HepG2 (cell line): ENCODE data around the gene LTBR. TPM values are rescaled to one million over a fixed set of nuclear protein-coding genes. Genes with fewer than 3 reads are reported as not detected.

Experiments used
- ERF ChIP-seq: IDR thresholded peaks from 2 replicates; pipeline ENCODE4 v1.6.1; 2018; ENCODE audit warnings: missing biosample characterization, missing genetic modification reagents
- NFKBIZ ChIP-seq: IDR thresholded peaks from 2 replicates; pipeline ENCODE4 v1.6.1; 2018; ENCODE audit warnings: missing genetic modification reagents, missing compliant biosample characterization
- ONECUT2 ChIP-seq: sonication (generic); formaldehyde crosslinking; IDR thresholded peaks from 2 replicates; pipeline ENCODE4 v1.4.0; 2020; ENCODE audit warnings: missing genetic modification reagents
- SPEN ChIP-seq: sonication (generic); formaldehyde crosslinking; IDR thresholded peaks from 2 replicates; pipeline ENCODE4 v1.5.1; 2020; ENCODE audit warnings: low read depth, mild to moderate bottlenecking, missing genetic modification reagents
- ZFP36L1 ChIP-seq: sonication (generic); formaldehyde crosslinking; IDR thresholded peaks from 2 replicates; pipeline ENCODE4 v1.8.0; 2022; ENCODE audit warnings: mild to moderate bottlenecking, missing genetic modification reagents, moderate library complexity
- ZFP90 ChIP-seq: sonication (generic); formaldehyde crosslinking; IDR thresholded peaks from 2 replicates; pipeline ENCODE4 v1.8.0; 2022; ENCODE audit warnings: missing genetic modification reagents, mild to moderate bottlenecking, inconsistent platforms, borderline replicate concordance
- ZIK1 ChIP-seq: sonication (generic); formaldehyde crosslinking; IDR thresholded peaks from 2 replicates; pipeline ENCODE4 v1.5.0; 2020; ENCODE audit warnings: mild to moderate bottlenecking, low read depth, missing genetic modification reagents, borderline replicate concordance
- ZNF335 ChIP-seq: sonication (generic); formaldehyde crosslinking; IDR thresholded peaks from 2 replicates; pipeline ENCODE4 v1.4.0; 2020; ENCODE audit warnings: missing genetic modification reagents
- ZNF605 ChIP-seq: sonication (generic); formaldehyde crosslinking; IDR thresholded peaks from 2 replicates; pipeline ENCODE4 v1.8.0; 2022; ENCODE audit warnings: mild to moderate bottlenecking, missing genetic modification reagents
- ZSCAN22 ChIP-seq: sonication (generic); formaldehyde crosslinking; IDR thresholded peaks from 2 replicates; pipeline ENCODE4 v1.4.0; 2020; ENCODE audit warnings: mild to moderate bottlenecking, missing genetic modification reagents
- ZSCAN25 ChIP-seq: sonication (generic); formaldehyde crosslinking; IDR thresholded peaks from 2 replicates; pipeline ENCODE4 v1.8.0; 2022; ENCODE audit warnings: mild to moderate bottlenecking, missing genetic modification reagents
- polyA plus RNA-seq, 8 experiments: library from polyadenylated mRNA; depleted of rRNA in 3 of 8; stranded (reverse) in 7 of 8; unstranded in 1 of 8; fragments of >200 nt; fragmentation: Illumina TruSeq in 4 of 8; extraction: Trizol in 4 of 8; gene quantifications; 2 replicates each; pipeline versions ENCODE4 v1.2.1 to v1.2.3, GENCODE V29; 2011 to 2016; ENCODE audit warnings: low read depth in 4 of 8, missing spikeins in 1 of 8, mixed read lengths in 1 of 8; ENCODE audit not compliant: insufficient read depth in 1 of 8
- total RNA-seq, 5 experiments: library from RNA; depleted of rRNA; stranded (reverse); fragments of >200 nt; fragmentation: Illumina TruSeq; extraction: Trizol; gene quantifications; 2 replicates each; pipeline ENCODE4 v1.2.3, GENCODE V29; 2016; ENCODE audit warnings: low read depth in 1 of 5
- TF ChIP-seq, protein P1 (sequence below): sonication (generic); formaldehyde crosslinking; IDR thresholded peaks from 2 replicates; pipeline ENCODE4 v1.5.1; 2020; ENCODE audit warnings: mild to moderate bottlenecking, missing genetic modification reagents
- TF ChIP-seq, protein P2 (sequence below): sonication (generic); formaldehyde crosslinking; IDR thresholded peaks from 2 replicates; pipeline ENCODE4 v1.9.0; 2022; ENCODE audit warnings: missing genetic modification reagents, mild to moderate bottlenecking, borderline replicate concordance
- TF ChIP-seq, protein P3 (sequence below): sonication (generic); formaldehyde crosslinking; IDR thresholded peaks from 2 replicates; pipeline ENCODE4 v1.4.0; 2020; ENCODE audit warnings: low read depth, mild to moderate bottlenecking, missing genetic modification reagents
- TF ChIP-seq, protein P4 (sequence below): sonication (generic); formaldehyde crosslinking; IDR thresholded peaks from 2 replicates; pipeline ENCODE4 v1.4.0; 2020; ENCODE audit warnings: missing genetic modification reagents
- TF ChIP-seq, protein P5 (sequence below): sonication (generic); formaldehyde crosslinking; IDR thresholded peaks from 2 replicates; pipeline ENCODE4 v1.4.0; 2020; ENCODE audit warnings: missing genetic modification reagents, borderline replicate concordance

Gene LTBR
- total and polyA plus RNA-seq, 2 of the 13 experiments (the other 11 are each of a cell fraction or from before 2014, with no cell fraction given) = 31.4 to 34.8 TPM

DNA sequence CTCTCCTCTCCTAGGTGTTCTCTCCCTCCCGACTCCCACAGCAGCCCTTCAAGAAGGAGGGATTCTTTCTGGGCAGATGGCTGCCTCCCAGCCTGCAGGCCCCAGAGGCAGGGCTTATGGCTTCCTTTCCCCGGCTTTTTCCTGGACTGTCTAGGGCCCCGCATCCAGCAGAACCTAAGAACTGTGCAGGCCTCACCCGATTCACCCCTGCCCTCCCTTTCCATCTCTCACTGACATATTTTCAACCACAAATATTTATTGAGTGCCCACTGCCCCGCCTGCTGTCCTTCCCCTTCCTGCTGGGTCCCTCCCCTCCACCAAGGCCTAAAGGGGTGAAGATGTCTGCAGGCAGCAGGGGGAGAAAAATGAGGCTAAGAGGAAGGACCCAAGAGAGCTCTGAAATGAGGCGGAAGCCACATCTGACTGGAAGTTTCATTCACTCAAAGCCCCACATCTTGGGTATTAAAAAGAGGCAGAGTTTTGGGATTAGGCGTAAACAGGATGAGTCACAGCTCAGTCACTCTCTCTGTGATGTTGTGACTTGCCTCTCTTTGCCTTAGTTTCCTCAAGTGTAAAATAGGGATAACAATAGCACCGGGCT is 11.5 kb upstream of the LTBR start (continued):
- TF ChIP-seq, protein P1, sequence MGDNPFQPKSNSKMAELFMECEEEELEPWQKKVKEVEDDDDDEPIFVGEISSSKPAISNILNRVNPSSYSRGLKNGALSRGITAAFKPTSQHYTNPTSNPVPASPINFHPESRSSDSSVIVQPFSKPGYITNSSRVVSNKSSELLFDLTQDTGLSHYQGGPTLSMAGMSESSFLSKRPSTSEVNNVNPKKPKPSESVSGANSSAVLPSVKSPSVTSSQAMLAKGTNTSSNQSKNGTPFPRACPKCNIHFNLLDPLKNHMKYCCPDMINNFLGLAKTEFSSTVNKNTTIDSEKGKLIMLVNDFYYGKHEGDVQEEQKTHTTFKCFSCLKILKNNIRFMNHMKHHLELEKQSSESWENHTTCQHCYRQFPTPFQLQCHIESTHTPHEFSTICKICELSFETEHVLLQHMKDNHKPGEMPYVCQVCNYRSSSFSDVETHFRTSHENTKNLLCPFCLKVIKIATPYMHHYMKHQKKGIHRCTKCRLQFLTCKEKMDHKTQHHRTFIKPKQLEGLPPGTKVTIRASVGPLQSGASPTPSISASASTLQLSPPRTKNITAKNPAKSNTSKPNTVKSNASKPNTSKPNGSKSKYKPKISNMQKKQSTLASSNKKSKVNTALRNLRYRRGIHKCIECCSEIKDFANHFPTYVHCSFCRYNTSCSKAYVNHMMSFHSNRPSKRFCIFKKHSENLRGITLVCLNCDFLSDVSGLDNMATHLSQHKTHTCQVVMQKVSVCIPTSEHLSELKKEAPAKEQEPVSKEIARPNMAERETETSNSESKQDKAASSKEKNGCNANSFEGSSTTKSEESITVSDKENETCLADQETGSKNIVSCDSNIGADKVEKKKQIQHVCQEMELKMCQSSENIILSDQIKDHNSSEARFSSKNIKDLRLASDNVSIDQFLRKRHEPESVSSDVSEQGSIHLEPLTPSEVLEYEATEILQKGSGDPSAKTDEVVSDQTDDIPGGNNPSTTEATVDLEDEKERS (CRISPR knock-in tag) = no peak
- TF ChIP-seq ZSCAN25 (CRISPR knock-in tag) = peak; percentile 99
- no peak for TF ChIP-seq ZSCAN22
- TF ChIP-seq ZNF605 (CRISPR knock-in tag) = no peak
- 0 out of 2 replicates have a peak, but pooled peaks have one; percentile 14 for TF ChIP-seq ONECUT2
- TF ChIP-seq ERF (CRISPR knock-in tag) = peak; percentile 79
- no peak for TF ChIP-seq ZFP90 (CRISPR knock-in tag)
- TF ChIP-seq, protein P2, sequence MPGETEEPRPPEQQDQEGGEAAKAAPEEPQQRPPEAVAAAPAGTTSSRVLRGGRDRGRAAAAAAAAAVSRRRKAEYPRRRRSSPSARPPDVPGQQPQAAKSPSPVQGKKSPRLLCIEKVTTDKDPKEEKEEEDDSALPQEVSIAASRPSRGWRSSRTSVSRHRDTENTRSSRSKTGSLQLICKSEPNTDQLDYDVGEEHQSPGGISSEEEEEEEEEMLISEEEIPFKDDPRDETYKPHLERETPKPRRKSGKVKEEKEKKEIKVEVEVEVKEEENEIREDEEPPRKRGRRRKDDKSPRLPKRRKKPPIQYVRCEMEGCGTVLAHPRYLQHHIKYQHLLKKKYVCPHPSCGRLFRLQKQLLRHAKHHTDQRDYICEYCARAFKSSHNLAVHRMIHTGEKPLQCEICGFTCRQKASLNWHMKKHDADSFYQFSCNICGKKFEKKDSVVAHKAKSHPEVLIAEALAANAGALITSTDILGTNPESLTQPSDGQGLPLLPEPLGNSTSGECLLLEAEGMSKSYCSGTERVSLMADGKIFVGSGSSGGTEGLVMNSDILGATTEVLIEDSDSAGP = peak; percentile 31; the same call in 1 of the 2 replicates
- TF ChIP-seq, protein P3, sequence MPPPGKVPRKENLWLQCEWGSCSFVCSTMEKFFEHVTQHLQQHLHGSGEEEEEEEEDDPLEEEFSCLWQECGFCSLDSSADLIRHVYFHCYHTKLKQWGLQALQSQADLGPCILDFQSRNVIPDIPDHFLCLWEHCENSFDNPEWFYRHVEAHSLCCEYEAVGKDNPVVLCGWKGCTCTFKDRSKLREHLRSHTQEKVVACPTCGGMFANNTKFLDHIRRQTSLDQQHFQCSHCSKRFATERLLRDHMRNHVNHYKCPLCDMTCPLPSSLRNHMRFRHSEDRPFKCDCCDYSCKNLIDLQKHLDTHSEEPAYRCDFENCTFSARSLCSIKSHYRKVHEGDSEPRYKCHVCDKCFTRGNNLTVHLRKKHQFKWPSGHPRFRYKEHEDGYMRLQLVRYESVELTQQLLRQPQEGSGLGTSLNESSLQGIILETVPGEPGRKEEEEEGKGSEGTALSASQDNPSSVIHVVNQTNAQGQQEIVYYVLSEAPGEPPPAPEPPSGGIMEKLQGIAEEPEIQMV (CRISPR knock-in tag) = peak; percentile 19; the same call in 1 of the 2 replicates
- TF ChIP-seq ZFP36L1 (CRISPR knock-in tag) = no peak; the same call in 1 of the 2 replicates
- TF ChIP-seq SPEN = peak; percentile 47; the same call in 1 of the 2 replicates
- no peak for TF ChIP-seq ZIK1 (CRISPR knock-in tag)
- TF ChIP-seq ZNF335 (CRISPR knock-in tag) = 0 out of 2 replicates have a peak, but pooled peaks have one; percentile 65
- no peak for TF ChIP-seq NFKBIZ
- TF ChIP-seq, protein P4, sequence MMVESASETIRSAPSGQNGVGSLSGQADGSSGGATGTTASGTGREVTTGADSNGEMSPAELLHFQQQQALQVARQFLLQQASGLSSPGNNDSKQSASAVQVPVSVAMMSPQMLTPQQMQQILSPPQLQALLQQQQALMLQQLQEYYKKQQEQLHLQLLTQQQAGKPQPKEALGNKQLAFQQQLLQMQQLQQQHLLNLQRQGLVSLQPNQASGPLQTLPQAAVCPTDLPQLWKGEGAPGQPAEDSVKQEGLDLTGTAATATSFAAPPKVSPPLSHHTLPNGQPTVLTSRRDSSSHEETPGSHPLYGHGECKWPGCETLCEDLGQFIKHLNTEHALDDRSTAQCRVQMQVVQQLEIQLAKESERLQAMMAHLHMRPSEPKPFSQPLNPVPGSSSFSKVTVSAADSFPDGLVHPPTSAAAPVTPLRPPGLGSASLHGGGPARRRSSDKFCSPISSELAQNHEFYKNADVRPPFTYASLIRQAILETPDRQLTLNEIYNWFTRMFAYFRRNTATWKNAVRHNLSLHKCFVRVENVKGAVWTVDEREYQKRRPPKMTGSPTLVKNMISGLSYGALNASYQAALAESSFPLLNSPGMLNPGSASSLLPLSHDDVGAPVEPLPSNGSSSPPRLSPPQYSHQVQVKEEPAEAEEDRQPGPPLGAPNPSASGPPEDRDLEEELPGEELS = peak; percentile 89
- TF ChIP-seq, protein P5, sequence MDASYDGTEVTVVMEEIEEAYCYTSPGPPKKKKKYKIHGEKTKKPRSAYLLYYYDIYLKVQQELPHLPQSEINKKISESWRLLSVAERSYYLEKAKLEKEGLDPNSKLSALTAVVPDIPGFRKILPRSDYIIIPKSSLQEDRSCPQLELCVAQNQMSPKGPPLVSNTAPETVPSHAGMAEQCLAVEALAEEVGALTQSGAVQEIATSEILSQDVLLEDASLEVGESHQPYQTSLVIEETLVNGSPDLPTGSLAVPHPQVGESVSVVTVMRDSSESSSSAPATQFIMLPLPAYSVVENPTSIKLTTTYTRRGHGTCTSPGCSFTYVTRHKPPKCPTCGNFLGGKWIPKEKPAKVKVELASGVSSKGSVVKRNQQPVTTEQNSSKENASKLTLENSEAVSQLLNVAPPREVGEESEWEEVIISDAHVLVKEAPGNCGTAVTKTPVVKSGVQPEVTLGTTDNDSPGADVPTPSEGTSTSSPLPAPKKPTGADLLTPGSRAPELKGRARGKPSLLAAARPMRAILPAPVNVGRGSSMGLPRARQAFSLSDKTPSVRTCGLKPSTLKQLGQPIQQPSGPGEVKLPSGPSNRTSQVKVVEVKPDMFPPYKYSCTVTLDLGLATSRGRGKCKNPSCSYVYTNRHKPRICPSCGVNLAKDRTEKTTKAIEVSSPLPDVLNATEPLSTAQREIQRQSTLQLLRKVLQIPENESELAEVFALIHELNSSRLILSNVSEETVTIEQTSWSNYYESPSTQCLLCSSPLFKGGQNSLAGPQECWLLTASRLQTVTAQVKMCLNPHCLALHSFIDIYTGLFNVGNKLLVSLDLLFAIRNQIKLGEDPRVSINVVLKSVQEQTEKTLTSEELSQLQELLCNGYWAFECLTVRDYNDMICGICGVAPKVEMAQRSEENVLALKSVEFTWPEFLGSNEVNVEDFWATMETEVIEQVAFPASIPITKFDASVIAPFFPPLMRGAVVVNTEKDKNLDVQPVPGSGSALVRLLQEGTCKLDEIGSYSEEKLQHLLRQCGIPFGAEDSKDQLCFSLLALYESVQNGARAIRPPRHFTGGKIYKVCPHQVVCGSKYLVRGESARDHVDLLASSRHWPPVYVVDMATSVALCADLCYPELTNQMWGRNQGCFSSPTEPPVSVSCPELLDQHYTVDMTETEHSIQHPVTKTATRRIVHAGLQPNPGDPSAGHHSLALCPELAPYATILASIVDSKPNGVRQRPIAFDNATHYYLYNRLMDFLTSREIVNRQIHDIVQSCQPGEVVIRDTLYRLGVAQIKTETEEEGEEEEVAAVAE (CRISPR knock-in tag) = peak; percentile 72; the same call in 1 of the 2 replicates
